ENCODE results near the gene SAMSN1.

DNA sequence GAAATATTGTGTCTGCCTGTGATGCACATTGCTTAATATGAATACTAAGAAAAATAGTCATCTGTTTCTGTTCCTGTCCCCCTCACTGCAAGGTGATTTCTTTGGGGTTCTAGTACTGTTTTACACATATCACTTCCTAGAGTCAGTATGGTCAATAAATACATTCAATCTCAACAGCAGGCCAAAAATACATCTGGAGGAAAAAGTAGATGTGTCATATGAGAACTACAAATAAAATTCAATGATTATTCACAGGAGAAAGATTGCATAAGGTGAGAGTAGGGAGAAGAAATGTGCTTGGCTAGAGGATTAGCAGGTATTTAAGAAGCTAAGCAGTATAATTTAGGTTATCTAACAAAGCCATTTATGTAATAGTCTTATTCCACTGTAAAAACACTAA lies 45.3 kb upstream of the SAMSN1 start:
- TF ChIP-seq GATA2 (IDR thresholded peaks at IDR 0.05; ENCODE audit: low read depth, low read length) (no peak), GATA3 (IDR thresholded peaks at IDR 0.05; ENCODE audit: low read depth, low read length) (no peak)
